Measurements from ENCODE around the gene DLGAP4.
A peak's percentile ranks its signal among the peaks of the same experiment; 100 is the strongest.

DLGAP4 gene

GRCh38 chr20:36411861-36412454, 105.8 kb downstream of the DLGAP4 start:
- no peak for DNase-seq (ENCODE audit: low read depth, low spot score)

GRCh38 chr20:36415475-36416002, 109.4 kb downstream of the DLGAP4 start:
- DNase-seq (ENCODE audit: low read depth, low spot score), result no peak

- no peak for DNase-seq (ENCODE audit: low read depth, low spot score)
Measured at GRCh38 chr20:36418711-36419110, 112.6 kb downstream of the DLGAP4 start.

- no peak for DNase-seq (ENCODE audit: low read depth, low spot score)
Measured at GRCh38 chr20:36421641-36422040, 115.5 kb downstream of the DLGAP4 start.

- no peak for DNase-seq (ENCODE audit: low read depth, low spot score)
Measured at GRCh38 chr20:36424314-36424713, 118.2 kb downstream of the DLGAP4 start.

- no peak for DNase-seq (ENCODE audit: low read depth, low spot score)
Measured at GRCh38 chr20:36425166-36425565, 119.0 kb downstream of the DLGAP4 start.

GRCh38 chr20:36431604-36432003, 125.5 kb downstream of the DLGAP4 start:
- DNase-seq (ENCODE audit: low read depth, low spot score), result no peak

- DNase-seq (ENCODE audit: low read depth, low spot score), result no peak
Measured at GRCh38 chr20:36432096-36432495, 126.0 kb downstream of the DLGAP4 start.

GRCh38 chr20:36434383-36434782, 128.2 kb downstream of the DLGAP4 start:
- DNase-seq (ENCODE audit: low read depth, low spot score), result no peak

- DNase-seq (ENCODE audit: low read depth, low spot score), result no peak
Measured at GRCh38 chr20:36435124-36435523, 129.0 kb downstream of the DLGAP4 start.

- peak; percentile 68 for DNase-seq (ENCODE audit: low read depth, low spot score)
Measured at GRCh38 chr20:36435592-36436541, 129.7 kb downstream of the DLGAP4 start.

GRCh38 chr20:36439040-36439730, 133.0 kb downstream of the DLGAP4 start:
- DNase-seq (ENCODE audit: low read depth, low spot score), result peak; percentile 30

GRCh38 chr20:36439731-36440072, 133.6 kb downstream of the DLGAP4 start:
- DNase-seq (ENCODE audit: low read depth, low spot score), result no peak

- no peak for DNase-seq (ENCODE audit: low read depth, low spot score)
Measured at GRCh38 chr20:36440370-36441026, 134.4 kb downstream of the DLGAP4 start.

GRCh38 chr20:36441027-36441414, 134.9 kb downstream of the DLGAP4 start:
- no peak for DNase-seq (ENCODE audit: low read depth, low spot score)

GRCh38 chr20:36441416-36441815, 135.3 kb downstream of the DLGAP4 start:
- no peak for DNase-seq (ENCODE audit: low read depth, low spot score)

- no peak for DNase-seq (ENCODE audit: low read depth, low spot score)
Measured at GRCh38 chr20:36445847-36446246, 139.7 kb downstream of the DLGAP4 start.

GRCh38 chr20:36446557-36446956, 140.4 kb downstream of the DLGAP4 start:
- no peak for DNase-seq (ENCODE audit: low read depth, low spot score)

- DNase-seq (ENCODE audit: low read depth, low spot score), result no peak
Measured at GRCh38 chr20:36447101-36447500, 141.0 kb downstream of the DLGAP4 start.

- DNase-seq (ENCODE audit: low read depth, low spot score), result no peak
Measured at GRCh38 chr20:36449663-36450062, 143.5 kb downstream of the DLGAP4 start.

- no peak for DNase-seq (ENCODE audit: low read depth, low spot score)
Measured at GRCh38 chr20:36454332-36454697, 148.2 kb downstream of the DLGAP4 start.
